HepG2 (cell line): ENCODE measurements around the gene UGGT1. TPM values are rescaled to one million over a fixed set of nuclear protein-coding genes. Genes with fewer than 3 reads are reported as not detected.

Experiments used
- CCAR2 ChIP-seq: fragments of 200-400 bp; formaldehyde crosslinking; optimal IDR thresholded peaks from 2 replicates; pipeline ENCODE3; 2018; ENCODE audit warnings: low read depth, mild to moderate bottlenecking, low read length, moderate library complexity
- HES4 ChIP-seq: sonication (generic); formaldehyde crosslinking; IDR thresholded peaks from 2 replicates; pipeline ENCODE4 v1.9.0; 2021; ENCODE audit warnings: mild to moderate bottlenecking, missing genetic modification reagents, borderline replicate concordance
- MAF1 ChIP-seq: sonication (generic); formaldehyde crosslinking; IDR thresholded peaks from 2 replicates; pipeline ENCODE4 v1.5.0; 2020; ENCODE audit warnings: missing genetic modification reagents, borderline replicate concordance
- MAFK ChIP-seq, 2 experiments: IDR thresholded peaks in 1 of 2; conservative IDR thresholded peaks in 1 of 2; 2 replicates each; pipeline ENCODE4 v1.6.1; 2011; ENCODE audit warnings: improper control_type of control experiment in 2 of 2, low read length in 2 of 2
- NR2F6 ChIP-seq, 2 experiments: IDR thresholded peaks; 2 replicates each; pipeline ENCODE4 v1.6.1; 2016; ENCODE audit warnings: antibody characterized with exemption in 1 of 2, mild to moderate bottlenecking in 1 of 2
- PHF21A ChIP-seq: sonication (generic); formaldehyde crosslinking; IDR thresholded peaks from 2 replicates; pipeline ENCODE4 v1.5.0; 2020; ENCODE audit warnings: mild to moderate bottlenecking, missing genetic modification reagents
- PRDM10 ChIP-seq: sonication (generic); formaldehyde crosslinking; IDR thresholded peaks from 2 replicates; pipeline ENCODE4 v1.4.0; 2020; ENCODE audit warnings: low read depth, missing genetic modification reagents
- RNF2 ChIP-seq: fragments of 450-650 bp; conservative IDR thresholded peaks from 2 replicates; pipeline ENCODE4 v1.6.1; 2016; ENCODE audit warnings: low read depth
- ZBTB43 ChIP-seq: sonication (generic); formaldehyde crosslinking; conservative IDR thresholded peaks from 2 replicates; pipeline ENCODE4 v1.4.0; 2020; ENCODE audit warnings: missing genetic modification reagents
- ZFP36 ChIP-seq: fragments of 150-350 bp; IDR thresholded peaks from 2 replicates; pipeline ENCODE4 v1.6.1; 2018; ENCODE audit warnings: borderline replicate concordance, low read length, low read depth; ENCODE audit not compliant: partially characterized antibody
- ZNF333 ChIP-seq: sonication (generic); formaldehyde crosslinking; IDR thresholded peaks from 2 replicates; pipeline ENCODE4 v1.4.0; 2020; ENCODE audit warnings: mild to moderate bottlenecking, missing genetic modification reagents, borderline replicate concordance
- ZNF562 ChIP-seq: sonication (generic); formaldehyde crosslinking; IDR thresholded peaks from 2 replicates; pipeline ENCODE4 v1.8.0; 2022; ENCODE audit warnings: missing genetic modification reagents, borderline replicate concordance
- ZNF619 ChIP-seq: sonication (generic); formaldehyde crosslinking; IDR thresholded peaks from 2 replicates; pipeline ENCODE4 v1.4.0; 2020; ENCODE audit warnings: mild to moderate bottlenecking, missing genetic modification reagents
- ZSCAN9 ChIP-seq: IDR thresholded peaks from 2 replicates; pipeline ENCODE4 v1.6.1; 2016; ENCODE audit warnings: borderline replicate concordance
- polyA plus RNA-seq, 8 experiments: library from polyadenylated mRNA; depleted of rRNA in 3 of 8; stranded (reverse) in 7 of 8; unstranded in 1 of 8; fragments of >200 nt; fragmentation: Illumina TruSeq in 4 of 8; extraction: Trizol in 4 of 8; gene quantifications; 2 replicates each; pipeline versions ENCODE4 v1.2.1 to v1.2.3, GENCODE V29; 2011 to 2016; ENCODE audit warnings: low read depth in 4 of 8, missing spikeins in 1 of 8, mixed read lengths in 1 of 8; ENCODE audit not compliant: insufficient read depth in 1 of 8
- total RNA-seq, 5 experiments: library from RNA; depleted of rRNA; stranded (reverse); fragments of >200 nt; fragmentation: Illumina TruSeq; extraction: Trizol; gene quantifications; 2 replicates each; pipeline ENCODE4 v1.2.3, GENCODE V29; 2016; ENCODE audit warnings: low read depth in 1 of 5
- TF ChIP-seq, protein P1 (sequence below): IDR thresholded peaks from 2 replicates; pipeline ENCODE4 v1.6.1; 2016; ENCODE audit warnings: low read depth, control low read depth

The UGGT1 gene
- total and polyA plus RNA-seq, 2 of the 13 experiments (the other 11 are each of a cell fraction or from before 2014, with no cell fraction given): 35.8 to 83.2 TPM

GRCh38 chr2:128103407-128103806, 12.4 kb downstream of the UGGT1 start (continued):
- TF ChIP-seq ZBTB43 (CRISPR knock-in tag) (no peak), NR2F6 (IDR thresholded peaks at IDR 0.05) (no peak), NR2F6 (CRISPR knock-in tag; IDR thresholded peaks at IDR 0.05) (no peak), ZSCAN9 (no peak), MAFK (conservative IDR thresholded peaks at IDR 0.05 in 1 of 2, IDR thresholded peaks at IDR 0.05 in 1 of 2; ENCODE audit: low read length in 2 of 2) (no peak), RNF2 (no peak), ZFP36 (no peak), ZNF333 (no peak), PHF21A (no peak), CCAR2 (no peak), ZNF619 (CRISPR knock-in tag) (no peak), PRDM10 (no peak), HES4 (no peak), MAF1 (CRISPR knock-in tag) (no peak), ZNF562 (CRISPR knock-in tag) (no peak)
- TF ChIP-seq, protein P1, sequence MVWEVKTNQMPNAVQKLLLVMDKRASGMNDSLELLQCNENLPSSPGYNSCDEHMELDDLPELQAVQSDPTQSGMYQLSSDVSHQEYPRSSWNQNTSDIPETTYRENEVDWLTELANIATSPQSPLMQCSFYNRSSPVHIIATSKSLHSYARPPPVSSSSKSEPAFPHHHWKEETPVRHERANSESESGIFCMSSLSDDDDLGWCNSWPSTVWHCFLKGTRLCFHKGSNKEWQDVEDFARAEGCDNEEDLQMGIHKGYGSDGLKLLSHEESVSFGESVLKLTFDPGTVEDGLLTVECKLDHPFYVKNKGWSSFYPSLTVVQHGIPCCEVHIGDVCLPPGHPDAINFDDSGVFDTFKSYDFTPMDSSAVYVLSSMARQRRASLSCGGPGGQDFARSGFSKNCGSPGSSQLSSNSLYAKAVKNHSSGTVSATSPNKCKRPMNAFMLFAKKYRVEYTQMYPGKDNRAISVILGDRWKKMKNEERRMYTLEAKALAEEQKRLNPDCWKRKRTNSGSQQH (CRISPR knock-in tag): no peak
